ENCODE results near the gene SLC8A1. TPM values are rescaled to one million over a fixed set of nuclear protein-coding genes. Genes with fewer than 3 reads are reported as not detected.

The SLC8A1 gene
- total and polyA plus RNA-seq, 2 donors from 2014 or later, result 12.9 to 33.9 TPM

- DNase-seq, result peak in 4 of 5 donors; percentile 71 to 88 (median 79)
- Histone ChIP-seq H3K27me3 (ENCODE audit: control insufficient read depth, insufficient read depth, low read length) (no peaks in the 10 kb centered on the region), H3K9ac (ENCODE audit: low read length in 3 of 3) (no peak overlapping the region), H3K4me3 (ENCODE audit: low read length in 3 of 3) (no peak overlapping the region), H3K36me3 (ENCODE audit: control insufficient read depth in 2 of 3, insufficient read depth in 3 of 3, low read length in 3 of 3) (no peaks in the 10 kb centered on the region), H3K4me1 (ENCODE audit: control insufficient read depth in 2 of 3, insufficient read depth in 2 of 3, low read depth in 1 of 3, low read length in 3 of 3) (no peaks in the 10 kb centered on the region), H3K27ac (ENCODE audit: low read depth in 2 of 2, low read length in 2 of 2) (no peak overlapping the region), H3K9me3 (ENCODE audit: control insufficient read depth in 2 of 3, insufficient read depth in 1 of 3, low read length in 3 of 3) (no peaks in the 10 kb centered on the region)
- TF ChIP-seq CTCF (IDR thresholded peaks at IDR 0.05; ENCODE audit: borderline replicate concordance, extremely low read depth, insufficient read depth), result no peak
- no peak for FAIRE-seq
- intact Hi-C loops (cut with DNase I), result no loop called here
These were observed 80.2 kb downstream of the SLC8A1 start for GRCh38 chr2:40371525-40372282.

GRCh38 chr2:40370007-40370395 lies 81.9 kb downstream of the SLC8A1 start:
- H3K4me3 ChIP-seq (ENCODE audit: low read length in 3 of 3), result no peak overlapping the region
- no peak overlapping the region for H3K9ac ChIP-seq (ENCODE audit: low read length in 3 of 3)
- no peaks in the 10 kb centered on the region for H3K9me3 ChIP-seq (ENCODE audit: control insufficient read depth in 2 of 3, insufficient read depth in 1 of 3, low read length in 3 of 3)
- no peaks in the 10 kb centered on the region for H3K36me3 ChIP-seq (ENCODE audit: control insufficient read depth in 2 of 3, insufficient read depth in 3 of 3, low read length in 3 of 3)
- H3K4me1 ChIP-seq (ENCODE audit: control insufficient read depth in 2 of 3, insufficient read depth in 2 of 3, low read depth in 1 of 3, low read length in 3 of 3), result no peaks in the 10 kb centered on the region
- H3K27me3 ChIP-seq (ENCODE audit: control insufficient read depth, insufficient read depth, low read length), result no peaks in the 10 kb centered on the region
- no peak for TF ChIP-seq CTCF (IDR thresholded peaks at IDR 0.05; ENCODE audit: borderline replicate concordance, extremely low read depth, insufficient read depth)
- intact Hi-C loops (cut with DNase I), result no loop called here
- no peak for FAIRE-seq
- no peak overlapping the region for H3K27ac ChIP-seq (ENCODE audit: low read depth in 2 of 2, low read length in 2 of 2)
- DNase-seq, result no peak

GRCh38 chr2:40369267-40370006 lies 82.5 kb downstream of the SLC8A1 start:
- intact Hi-C loops (cut with DNase I), result no loop called here
- DNase-seq, result no peak
- H3K27me3 ChIP-seq (ENCODE audit: control insufficient read depth, insufficient read depth, low read length), result no peaks in the 10 kb centered on the region
- no peak overlapping the region for H3K9ac ChIP-seq (ENCODE audit: low read length in 3 of 3)
- FAIRE-seq, result no peak
- no peak overlapping the region for H3K4me3 ChIP-seq (ENCODE audit: low read length in 3 of 3)
- TF ChIP-seq CTCF (IDR thresholded peaks at IDR 0.05; ENCODE audit: borderline replicate concordance, extremely low read depth, insufficient read depth), result no peak
- H3K27ac ChIP-seq (ENCODE audit: low read depth in 2 of 2, low read length in 2 of 2), result no peak overlapping the region
- H3K36me3 ChIP-seq (ENCODE audit: control insufficient read depth in 2 of 3, insufficient read depth in 3 of 3, low read length in 3 of 3), result no peaks in the 10 kb centered on the region
- H3K4me1 ChIP-seq (ENCODE audit: control insufficient read depth in 2 of 3, insufficient read depth in 2 of 3, low read depth in 1 of 3, low read length in 3 of 3), result no peaks in the 10 kb centered on the region
- no peaks in the 10 kb centered on the region for H3K9me3 ChIP-seq (ENCODE audit: control insufficient read depth in 2 of 3, insufficient read depth in 1 of 3, low read length in 3 of 3)

All from kidney (tissue), 14 donors.